NCI-H1105 treated with DMSO at 0.1 percent for 48 hours (cell line): Measurements from ENCODE around the gene CLCN6.

ENCODE experiments used
- DNase-seq: peaks from one replicate; lab custom pipeline; 2025; lab: John Stamatoyannopoulos, UW

The CLCN6 gene

DNA sequence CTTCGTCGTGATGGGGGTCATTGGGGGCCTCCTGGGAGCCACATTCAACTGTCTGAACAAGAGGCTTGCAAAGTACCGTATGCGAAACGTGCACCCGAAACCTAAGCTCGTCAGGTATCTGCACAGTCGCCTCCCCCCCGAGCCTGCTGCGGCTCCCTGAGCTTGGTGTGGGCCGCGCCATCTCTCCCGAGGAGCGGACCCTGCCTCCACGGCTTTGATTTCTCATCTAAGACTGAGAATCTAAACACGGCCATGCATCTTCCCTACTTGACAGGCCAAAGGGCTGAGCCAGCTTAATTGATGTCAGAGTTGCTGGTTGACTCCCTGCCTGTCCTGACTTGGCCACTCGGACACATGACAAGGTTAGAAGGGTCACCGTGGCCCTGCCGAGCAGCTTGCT lies 22.5 kb downstream of the CLCN6 start:
- no peak for DNase-seq

DNA sequence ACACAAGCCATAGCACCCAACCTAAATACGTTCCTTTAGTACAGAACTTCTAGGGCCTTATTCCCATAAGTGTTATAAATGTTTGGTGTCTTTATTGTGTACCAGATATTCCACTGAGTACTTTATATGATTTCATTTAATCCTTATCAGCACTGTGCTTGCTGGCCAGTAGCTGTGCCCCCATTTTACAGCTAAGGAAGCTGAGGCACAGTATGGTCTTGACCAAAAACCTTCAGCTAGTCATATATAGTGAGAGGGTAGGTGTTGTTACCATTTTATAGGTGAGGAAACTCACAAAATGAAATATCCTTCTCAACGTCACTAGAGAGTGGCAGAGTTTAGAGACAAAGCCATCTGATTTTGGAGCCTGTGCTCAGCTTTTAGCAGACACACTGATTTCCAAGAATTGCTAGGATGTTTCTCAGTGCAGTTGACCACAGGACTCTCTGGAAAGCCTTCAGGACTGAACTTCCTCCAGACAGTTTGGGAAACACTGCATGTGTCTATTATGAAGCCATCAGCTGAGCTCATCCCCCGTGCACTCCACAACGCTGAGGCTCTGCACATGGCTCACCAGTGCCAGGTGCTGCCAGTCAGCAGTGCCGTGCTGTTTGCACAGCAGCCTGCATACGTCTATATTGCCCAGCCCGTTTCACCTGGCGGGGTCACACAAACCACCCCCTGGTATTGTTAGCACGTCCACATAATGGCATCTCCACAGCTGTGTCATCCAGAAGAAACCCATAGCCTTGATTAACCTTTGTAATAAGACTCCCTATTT lies 26.1 kb downstream of the CLCN6 start:
- DNase-seq = no peak

DNA sequence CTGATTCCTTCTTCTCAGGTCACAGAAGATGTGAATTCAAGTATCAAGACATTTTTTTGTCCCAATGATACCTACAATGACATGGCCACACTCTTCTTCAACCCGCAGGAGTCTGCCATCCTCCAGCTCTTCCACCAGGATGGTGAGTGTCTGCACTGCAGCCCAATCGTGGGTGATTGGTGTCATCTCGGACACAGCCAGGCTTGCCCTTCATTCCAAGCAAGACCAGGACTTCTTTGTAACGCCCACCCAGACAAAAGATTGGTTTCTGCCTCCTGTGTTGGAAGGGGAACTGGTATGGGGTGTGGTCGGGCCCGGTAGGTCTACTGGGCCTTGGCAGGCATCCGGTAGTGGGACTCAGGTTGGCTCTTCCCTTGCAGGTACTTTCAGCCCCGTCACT lies 27.5 kb downstream of the CLCN6 start:
- no peak for DNase-seq

DNA sequence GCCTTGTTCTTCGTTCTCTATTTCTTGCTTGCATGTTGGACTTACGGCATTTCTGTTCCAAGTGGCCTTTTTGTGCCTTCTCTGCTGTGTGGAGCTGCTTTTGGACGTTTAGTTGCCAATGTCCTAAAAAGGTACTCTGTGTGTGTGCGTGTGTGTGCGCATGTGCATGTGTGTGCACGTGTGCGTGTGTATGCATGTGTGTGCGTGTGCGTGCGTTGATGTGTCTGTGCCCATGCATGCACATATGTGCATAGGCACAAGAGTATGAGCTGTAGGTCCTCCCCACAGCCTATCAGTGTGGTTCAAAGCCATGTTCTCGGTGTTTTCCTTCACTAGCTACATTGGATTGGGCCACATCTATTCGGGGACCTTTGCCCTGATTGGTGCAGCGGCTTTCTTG lies 27.9 kb downstream of the CLCN6 start:
- no peak for DNase-seq

DNA sequence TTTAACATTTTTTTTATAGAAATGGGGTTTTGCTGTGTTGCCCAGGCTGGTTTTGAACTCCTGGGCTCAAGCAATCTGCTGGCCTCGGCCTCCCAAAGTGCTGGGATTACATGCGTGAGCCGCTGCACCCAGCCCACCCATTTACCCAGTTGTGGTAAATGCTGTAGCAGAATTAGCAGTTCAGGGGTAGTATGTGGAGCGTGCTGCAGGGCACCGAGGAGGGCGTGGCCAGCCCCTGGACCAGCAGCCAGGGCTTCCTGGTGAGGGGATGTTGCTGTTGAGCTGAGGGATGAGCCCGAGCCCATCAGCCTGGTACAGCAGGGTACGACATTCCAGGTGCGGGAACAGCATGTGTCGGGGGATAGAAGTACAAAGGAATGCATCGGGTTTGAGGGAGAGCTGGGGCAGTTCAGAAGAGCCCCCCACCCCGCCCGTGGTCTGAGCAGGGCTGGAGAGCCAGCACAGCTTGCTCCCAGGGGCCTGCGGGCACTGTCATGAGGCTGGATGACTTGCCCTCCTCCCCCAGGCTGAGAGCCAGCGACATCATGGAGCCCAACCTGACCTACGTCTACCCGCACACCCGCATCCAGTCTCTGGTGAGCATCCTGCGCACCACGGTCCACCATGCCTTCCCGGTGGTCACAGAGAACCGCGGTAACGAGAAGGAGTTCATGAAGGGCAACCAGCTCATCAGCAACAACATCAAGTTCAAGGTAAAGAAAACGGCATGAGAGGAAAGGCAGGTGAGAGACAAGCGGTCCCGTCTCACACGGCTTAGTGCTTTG lies 29.6 kb downstream of the CLCN6 start:
- no peak for DNase-seq

DNA sequence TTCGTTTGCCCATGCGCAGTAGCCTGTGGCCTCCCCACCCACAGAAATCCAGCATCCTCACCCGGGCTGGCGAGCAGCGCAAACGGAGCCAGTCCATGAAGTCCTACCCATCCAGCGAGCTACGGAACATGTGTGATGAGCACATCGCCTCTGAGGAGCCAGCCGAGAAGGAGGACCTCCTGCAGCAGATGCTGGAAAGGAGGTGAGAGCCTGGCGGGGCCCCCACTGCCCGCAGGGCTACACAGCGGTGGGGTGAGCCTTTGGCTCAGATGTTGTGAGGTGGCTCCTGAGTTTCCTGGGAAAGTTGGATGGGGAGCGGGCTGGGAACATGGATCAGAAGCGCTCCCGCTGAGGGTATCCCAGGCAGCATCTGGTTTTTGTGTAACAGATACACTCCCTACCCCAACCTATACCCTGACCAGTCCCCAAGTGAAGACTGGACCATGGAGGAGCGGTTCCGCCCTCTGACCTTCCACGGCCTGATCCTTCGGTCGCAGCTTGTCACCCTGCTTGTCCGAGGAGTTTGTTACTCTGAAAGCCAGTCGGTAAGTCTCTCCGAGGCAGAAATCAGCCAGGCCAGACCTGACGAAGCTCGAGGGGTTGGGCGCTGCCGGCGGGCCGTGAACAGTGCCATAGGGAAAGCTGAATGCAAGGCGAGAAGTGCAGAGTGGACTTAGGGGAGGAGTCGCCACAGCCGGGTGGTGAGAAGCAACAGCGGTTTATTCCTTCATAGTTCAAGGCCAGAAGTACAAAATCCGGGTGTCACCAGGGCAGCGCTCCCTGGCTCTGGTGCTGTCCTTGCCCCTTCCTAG lies 31.2 kb downstream of the CLCN6 start:
- no peak for DNase-seq

DNA sequence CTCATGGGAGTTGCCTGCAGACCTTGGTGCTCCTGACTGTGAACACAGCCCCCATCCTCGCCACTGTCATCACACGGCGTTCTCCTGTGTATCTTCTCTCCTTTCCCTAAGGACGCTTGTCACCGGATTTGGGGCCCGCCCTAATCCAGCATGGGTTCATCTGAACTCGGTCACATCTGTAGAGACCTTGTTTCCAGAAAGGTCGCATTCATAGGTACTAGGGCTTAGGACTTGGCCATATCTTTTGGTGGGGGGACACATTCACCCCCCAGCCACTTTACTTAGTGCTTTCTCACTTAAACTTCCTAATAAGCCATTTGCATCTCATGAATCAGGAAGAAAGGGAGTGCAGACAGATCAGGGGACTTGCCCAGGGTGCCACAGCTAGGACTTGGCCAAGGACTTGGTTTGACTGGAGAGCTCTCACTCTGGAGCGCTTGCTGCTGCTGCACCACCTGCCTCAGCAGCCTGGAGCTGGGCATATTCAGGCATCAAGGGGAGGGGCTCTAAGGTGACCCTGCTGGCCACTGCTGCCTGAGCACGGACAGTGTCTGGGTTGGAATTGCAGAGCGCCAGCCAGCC lies 31.9 kb downstream of the CLCN6 start:
- no peak for DNase-seq

DNA sequence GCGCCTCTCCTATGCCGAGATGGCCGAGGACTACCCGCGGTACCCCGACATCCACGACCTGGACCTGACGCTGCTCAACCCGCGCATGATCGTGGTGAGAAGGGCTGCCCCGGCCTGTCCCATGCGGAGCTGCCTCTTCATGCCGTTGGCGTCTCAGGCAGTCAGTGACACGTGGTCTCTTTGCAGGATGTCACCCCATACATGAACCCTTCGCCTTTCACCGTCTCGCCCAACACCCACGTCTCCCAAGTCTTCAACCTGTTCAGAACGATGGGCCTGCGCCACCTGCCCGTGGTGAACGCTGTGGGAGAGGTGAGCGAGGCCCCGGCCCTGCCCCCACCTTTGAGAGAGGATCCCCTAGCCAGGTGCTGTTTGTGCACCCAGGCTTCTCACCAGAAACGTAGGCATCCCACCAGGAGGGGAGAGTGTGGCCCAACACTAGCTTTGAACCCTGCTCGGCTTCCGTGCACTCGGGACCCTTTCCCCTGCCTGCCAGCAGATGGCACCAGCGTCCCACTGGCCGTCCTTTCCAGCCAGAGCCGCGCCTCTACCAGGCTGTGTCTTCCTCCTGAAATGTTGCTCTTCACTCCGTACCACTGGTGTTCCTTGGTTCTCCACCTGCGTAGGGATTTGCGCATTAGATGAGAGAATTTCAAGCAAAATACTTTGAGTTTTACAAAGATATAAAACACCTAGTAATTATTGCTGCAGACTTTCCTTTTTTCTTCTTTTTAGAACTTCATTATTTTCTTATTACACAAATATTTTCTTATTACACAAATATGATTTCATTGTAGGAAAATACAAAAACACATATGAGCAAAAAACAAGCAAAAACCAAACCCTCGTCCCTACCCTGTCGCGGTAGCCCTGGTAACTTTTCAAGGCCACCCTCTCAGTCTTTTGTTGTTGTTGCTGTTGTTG lies 32.6 kb downstream of the CLCN6 start:
- DNase-seq = peak; percentile 64

DNA sequence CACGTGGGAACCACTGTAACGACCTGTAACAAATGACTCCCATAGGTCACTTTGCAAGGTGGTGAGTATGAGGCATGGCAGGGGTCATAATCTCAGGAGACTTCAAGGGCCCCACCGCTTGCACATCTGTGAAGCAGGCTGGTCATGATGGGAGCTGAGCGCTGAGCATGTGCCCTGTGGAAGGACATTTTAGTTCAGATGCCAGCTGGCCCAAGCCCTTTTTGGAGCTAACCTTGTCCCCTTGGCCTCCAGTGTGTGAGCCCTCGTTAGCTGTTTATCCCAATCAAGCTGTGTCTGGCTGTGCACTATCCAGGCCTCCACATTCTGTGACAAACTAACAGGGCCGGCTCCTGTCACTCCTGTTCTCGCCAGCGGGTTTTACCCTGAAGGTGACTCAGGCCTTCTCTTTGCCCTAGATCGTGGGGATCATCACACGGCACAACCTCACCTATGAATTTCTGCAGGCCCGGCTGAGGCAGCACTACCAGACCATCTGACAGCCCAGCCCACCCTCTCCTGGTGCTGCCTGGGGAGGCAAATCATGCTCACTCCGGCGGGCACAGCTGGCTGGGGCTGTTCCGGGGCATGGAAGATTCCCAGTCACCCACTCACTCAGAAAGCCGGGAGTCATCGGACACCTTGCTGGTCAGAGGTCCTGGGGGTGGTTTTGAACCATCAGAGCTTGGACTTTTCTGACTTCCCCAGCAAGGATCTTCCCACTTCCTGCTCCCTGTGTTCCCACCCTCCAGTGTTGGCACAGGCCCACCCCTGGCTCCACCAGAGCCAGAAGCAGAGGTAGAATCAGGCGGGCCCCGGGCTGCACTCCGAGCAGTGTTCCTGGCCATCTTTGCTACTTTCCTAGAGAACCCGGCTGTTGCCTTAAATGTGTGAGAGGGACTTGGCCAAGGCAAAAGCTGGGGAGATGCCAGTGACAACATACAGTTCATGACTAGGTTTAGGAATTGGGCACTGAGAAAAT lies 34.0 kb downstream of the CLCN6 start:
- DNase-seq = no peak

DNA sequence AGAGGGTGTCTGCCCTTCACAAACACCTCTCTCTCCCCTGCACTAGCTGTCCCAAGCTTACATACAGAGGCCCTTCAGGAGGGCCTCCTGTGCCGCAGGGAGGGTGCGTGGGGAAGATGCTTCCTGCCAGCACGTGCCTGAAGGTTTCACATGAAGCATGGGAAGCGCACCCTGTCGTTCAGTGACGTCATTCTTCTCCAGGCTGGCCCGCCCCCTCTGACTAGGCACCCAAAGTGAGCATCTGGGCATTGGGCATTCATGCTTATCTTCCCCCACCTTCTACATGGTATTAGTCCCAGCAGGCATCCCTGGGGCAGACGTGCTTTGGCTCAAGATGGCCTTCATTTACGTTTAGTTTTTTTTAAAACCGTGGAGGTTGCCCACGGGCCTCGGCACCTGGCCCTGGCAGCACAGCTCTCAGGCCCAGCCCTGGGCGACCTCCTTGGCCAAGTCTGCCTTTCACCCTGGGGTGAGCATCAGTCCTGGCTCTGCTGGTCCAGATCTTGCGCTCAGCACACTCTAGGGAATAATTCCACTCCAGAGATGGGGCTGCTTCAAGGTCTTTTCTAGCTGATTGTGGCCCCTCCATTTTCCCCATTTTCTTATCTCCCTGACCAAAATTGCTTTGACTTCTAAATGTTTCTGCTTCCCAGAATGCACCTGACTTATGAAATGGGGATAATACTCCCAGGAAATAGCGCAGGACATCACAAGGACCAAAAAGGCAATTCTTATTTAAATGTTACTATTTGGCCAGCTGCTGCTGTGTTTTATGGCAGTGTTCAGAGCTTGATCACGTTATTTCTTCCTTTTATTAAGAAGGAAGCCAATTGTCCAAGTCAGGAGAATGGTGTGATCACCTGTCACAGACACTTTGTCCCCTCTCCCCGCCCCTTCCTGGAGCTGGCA lies 35.5 kb downstream of the CLCN6 start:
- DNase-seq = peak; percentile 7

DNA sequence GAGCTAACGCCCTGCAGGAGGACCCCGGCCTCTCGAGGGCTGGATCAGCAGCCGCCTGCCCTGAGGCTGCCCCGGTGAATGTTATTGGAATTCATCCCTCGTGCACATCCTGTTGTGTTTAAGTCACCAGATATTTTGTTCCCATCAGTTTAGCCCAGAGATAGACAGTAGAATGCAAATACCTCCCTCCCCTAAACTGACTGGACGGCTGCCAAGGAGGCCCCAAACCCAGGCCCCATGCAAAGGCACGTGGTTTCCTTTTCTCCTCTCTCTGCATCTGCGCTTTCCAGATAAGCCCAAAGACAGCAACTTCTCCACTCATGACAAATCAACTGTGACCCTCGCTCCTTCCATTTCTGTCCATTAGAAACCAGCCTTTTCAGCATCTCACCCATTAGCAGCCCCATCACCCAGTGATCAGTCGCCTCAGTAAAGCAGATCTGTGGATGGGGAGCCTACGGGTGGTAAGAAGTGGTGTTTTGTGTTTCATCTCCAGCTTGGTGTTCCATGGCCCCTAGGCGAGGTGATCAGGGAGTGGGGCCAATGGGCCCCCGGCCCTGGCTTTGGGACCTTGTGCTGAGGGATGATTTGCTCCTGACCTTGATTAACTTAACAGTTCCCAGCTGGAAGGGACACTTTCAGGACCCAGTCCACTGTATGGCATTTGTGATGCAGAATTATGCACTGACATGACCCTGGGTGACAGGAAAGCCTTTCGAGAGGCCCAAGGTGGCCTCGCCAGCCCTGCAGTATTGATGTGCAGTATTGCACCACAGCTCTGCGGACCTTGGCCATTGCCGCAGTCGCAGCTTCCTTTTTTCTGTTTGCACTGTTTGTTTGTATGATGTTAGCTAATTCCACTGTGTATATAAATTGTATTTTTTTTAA lies 36.4 kb downstream of the CLCN6 start:
- DNase-seq = no peak

DNA sequence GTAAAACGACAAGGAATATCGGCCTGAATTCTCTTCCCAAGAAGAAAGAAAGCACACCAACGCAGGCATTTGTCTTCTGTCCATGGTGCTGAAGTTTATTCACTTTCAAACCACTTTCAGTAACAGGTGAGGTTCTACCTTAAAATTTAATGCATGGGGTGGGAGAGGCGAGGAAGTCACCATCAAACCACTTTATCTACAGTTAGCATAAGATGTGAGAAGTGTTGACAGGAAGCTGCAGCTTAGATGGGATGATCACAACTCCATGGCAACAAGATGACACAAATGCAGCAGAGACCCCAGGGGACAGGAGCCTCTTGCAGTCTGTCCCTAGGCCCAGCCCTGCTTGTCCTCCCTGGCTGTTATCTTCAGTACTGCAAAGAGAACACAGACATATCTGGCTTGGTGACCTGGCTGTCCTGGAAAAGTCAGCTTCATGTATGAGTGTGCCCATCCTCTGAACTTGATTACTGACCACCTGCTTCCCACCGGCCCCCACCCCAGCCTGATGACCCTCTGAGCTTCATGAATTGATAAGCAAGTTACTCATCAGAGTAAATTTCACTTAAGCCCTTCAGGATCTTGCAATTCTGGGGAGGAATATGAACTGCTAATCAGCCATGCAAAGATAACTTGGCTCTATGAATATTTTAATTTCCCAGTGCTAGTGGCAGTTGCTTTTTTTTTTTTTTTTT lies 39.8 kb downstream of the CLCN6 start:
- no peak for DNase-seq

DNA sequence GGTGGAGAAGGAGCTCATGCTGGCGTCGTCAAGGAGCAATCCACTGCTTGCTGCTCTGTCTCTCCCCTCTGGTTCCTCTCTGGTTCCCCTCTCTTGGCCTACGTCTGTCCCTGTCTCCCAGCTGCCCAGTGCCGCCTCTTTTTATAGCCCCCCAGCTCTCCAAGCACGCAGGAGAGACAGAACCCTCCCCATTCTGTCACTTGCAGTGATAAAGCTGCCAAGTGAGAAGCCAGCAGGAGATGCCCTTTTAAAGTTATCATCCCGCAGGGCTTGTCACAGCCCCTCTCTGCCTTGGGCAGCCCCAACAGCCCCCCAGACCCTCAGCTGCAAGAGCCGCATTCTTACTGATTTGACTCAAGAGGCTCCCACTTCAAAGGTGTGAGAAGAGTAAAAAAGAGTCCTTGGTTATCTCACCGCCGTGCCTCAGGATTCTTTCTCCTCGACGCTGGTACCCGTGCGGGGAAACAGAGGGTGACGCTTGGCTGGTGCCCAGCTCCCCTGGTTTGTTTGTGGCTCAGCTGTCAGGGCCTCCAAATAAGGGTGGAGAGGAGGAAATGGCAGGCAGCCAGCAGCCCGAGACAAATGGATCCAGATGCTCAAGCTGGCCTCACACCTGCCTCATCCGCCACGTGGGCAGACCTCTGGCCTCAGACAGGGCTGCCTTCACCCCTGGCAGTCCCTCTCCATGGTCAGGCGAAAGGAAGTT lies 41.8 kb downstream of the CLCN6 start, which contains the start of gene NPPA:
NPPA (minus strand) TSS at position 117 of the 706 bp plus-strand sequence; CDS start at position 18, 99 bp downstream.
- DNase-seq = peak; percentile 97

DNA sequence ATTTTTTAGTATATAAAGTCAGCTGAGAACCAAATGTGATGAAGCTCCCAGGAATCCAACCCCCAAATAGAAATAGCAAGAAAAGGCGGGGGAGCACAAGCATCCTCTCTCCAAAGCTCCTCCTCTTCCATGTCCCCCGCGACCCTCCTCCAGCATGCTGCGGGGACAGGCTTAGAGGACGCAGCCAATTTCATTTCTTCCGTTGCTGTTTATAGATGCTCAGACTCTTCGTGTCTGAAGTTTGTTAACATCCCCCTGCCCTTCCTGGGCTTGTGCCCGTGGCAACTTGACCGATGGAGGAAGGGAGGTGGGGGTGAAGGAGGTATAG lies 42.3 kb downstream of the CLCN6 start:
- DNase-seq = no peak

DNA sequence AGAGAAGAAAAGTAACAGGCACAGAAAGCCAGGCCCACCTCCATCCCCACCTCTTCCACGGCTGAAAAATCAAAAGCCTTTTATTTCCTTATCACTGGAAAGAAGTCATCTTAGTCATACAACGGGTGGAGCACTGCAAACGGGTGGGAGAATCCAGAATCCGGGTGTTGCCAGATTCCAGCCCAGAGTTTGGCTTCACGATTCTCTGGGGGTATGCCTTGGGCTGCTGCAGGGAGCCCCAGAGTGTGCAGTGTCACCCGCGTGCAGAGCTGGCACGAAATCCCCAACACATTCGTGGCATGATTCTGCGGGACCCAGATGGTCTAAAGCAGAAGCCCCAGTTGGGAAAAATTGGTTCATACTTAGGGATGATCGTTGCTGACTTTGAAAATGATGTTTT lies 44.2 kb downstream of the CLCN6 start:
- no peak for DNase-seq

DNA sequence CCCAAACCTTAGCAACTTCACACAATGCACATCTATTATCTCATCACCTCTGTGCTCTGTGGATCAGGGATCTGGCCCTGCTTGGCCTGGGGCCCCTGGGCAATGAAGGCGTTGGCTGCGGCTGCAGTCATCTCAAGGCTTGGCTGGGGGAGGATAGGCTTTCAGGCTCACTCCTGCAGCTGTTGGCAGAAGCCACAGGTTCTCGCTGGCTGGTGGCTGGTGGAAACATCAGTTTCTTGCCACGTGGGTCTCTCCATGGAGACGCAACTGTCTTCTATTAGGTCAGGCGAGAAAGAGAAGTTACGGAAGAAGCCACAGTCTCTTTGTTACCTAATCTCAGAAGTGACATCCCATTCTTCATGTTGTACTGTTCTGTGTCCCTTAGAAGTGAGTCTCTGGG lies 45.2 kb downstream of the CLCN6 start:
- DNase-seq = no peak

DNA sequence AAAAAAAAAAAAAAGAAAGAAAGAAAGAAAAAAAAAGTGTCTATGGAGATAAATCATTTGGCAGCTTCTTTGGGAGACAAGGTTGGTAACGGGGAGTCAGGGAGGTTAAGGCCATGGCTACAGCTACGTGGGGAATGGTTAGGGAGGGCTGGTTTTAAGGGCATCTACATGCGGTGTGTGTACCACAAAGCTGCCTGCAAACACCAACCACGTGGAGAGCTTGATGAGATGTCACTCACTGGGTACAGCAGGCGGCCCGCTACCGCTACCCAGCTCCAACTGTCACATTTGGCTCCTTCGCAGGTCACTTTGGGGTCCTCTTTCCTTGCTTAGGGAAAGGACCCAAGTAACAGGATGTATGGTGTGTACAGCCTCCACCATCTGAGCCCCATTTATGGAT lies 48.5 kb downstream of the CLCN6 start:
- DNase-seq = no peak
